Neural crest cell (in vitro differentiated cells): Measurements from ENCODE around the gene TIMM9. TPM values are rescaled to one million over a fixed set of nuclear protein-coding genes. Genes with fewer than 3 reads are reported as not detected.
"Not testable (repeated sequence)": the region's sequence is repeated elsewhere in the genome, so short reads cannot be mapped to it uniquely, and the experiment has no call there.

Experiments
- DNase-seq: peaks from one replicate; pipeline ENCODE4 v3.0.0; 2021; ENCODE audit warnings: low read depth, mixed read lengths, low spot score
- H3K27ac Mint-ChIP-seq: one replicate; pipeline ENCODE4 v1.8.0; 2021; ENCODE audit warnings: mild to moderate bottlenecking, mixed read lengths; ENCODE audit not compliant: unreplicated experiment
- H3K27me3 Mint-ChIP-seq: 2 replicates; pipeline ENCODE4 v1.8.0; 2021; ENCODE audit warnings: low read depth, mild to moderate bottlenecking, mixed read lengths
- H3K36me3 Mint-ChIP-seq: 2 replicates; pipeline ENCODE4 v1.8.0; 2021; ENCODE audit warnings: low read depth, mild to moderate bottlenecking, mixed read lengths
- H3K4me1 Mint-ChIP-seq: 2 replicates; pipeline ENCODE4 v1.8.0; 2021; ENCODE audit warnings: mixed read lengths
- H3K4me3 Mint-ChIP-seq: one replicate; pipeline ENCODE4 v1.8.0; 2021; ENCODE audit warnings: mild to moderate bottlenecking, mixed read lengths
- H3K9me3 Mint-ChIP-seq: 2 replicates; pipeline ENCODE4 v1.8.0; 2021; ENCODE audit warnings: mixed read lengths
- CTCF ChIP-seq: fragments of 200-600 bp; sonication (generic); conservative IDR thresholded peaks from 2 replicates; pipeline ENCODE4 v1.5.0; 2021; ENCODE audit warnings: antibody characterized with exemption, mild to moderate bottlenecking
- total RNA-seq: library from RNA; stranded (reverse); gene quantifications from 2 replicates; pipeline ENCODE4 v1.2.1, GENCODE V29; 2021

TIMM9 gene
- total RNA-seq, 1 donor from 2014 or later: 41.0 TPM

DNA sequence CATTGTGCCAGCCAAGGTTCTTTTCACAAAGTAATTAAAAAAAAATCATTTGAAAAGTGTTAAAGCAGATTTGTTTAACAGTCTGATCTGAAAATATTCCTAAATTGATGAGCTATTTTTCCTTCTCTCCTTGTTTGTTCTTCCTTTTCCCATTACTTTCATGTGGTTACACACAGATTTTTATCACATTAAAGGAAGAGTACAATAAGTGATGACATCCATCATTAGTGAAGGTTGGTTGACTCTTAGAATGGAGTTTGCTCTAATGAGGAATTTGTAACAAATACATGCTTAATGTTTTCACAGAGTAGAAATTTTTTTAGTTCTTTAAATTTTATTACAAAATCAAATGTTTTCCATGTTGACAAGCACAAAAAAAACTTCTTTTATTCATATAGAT, 50.5 kb downstream of the TIMM9 start:
- peaks cover 8% of the 10 kb centered on the region for H3K9me3 Mint-ChIP-seq
- H3K27ac Mint-ChIP-seq: no peak overlapping the region
- H3K27me3 Mint-ChIP-seq: no peaks in the 10 kb centered on the region
- no peak for DNase-seq
- peaks cover 26% of the 10 kb centered on the region for H3K36me3 Mint-ChIP-seq
- H3K4me1 Mint-ChIP-seq: no peaks in the 10 kb centered on the region
- no peak overlapping the region for H3K4me3 Mint-ChIP-seq
- TF ChIP-seq CTCF: no peak

DNA sequence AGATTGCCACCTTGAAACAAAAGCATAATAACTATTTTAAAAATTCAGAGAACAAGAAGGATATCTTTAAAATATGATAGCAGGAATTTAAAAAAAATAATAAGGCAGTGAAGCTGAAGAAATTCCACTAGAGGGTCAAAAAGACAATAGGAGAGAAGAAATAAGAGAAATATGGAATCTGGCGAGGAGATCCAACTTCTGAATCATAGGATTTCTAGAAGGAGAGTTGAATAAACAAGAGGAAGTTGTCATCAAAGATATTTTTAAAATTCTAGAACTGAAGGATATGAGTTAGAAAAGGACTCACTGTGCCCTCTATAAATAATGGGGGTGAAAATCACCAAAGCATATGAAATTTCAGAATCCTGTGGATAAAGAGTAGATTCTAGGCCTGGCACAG, 58.4 kb downstream of the TIMM9 start:
- no peaks in the 10 kb centered on the region for H3K4me1 Mint-ChIP-seq
- no peak overlapping the region for H3K4me3 Mint-ChIP-seq
- TF ChIP-seq CTCF: no peak
- DNase-seq: no peak
- no peaks in the 10 kb centered on the region for H3K27me3 Mint-ChIP-seq
- no peaks in the 10 kb centered on the region for H3K9me3 Mint-ChIP-seq
- H3K36me3 Mint-ChIP-seq: peaks cover 13% of the 10 kb centered on the region
- H3K27ac Mint-ChIP-seq: no peak overlapping the region

DNA sequence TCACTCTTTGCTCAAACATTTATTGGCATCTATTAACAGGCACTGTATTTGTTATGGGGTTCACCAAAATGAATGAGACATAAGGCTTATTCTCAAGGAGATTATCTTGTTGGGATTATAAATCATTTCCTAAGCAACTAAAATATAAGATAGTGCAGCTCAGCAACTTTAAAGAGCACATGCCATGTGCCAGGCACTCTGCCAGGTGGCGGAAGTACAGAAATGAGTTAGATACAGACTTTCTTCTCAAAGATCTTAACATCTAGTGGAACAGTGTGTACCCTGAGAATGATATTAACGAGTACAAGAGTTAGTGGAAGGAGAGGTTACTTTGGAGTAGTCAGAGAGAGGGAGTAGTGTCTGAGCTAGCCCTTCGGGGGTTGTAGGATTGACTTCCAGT, 60.0 kb downstream of the TIMM9 start:
- peaks cover 13% of the 10 kb centered on the region for H3K36me3 Mint-ChIP-seq
- H3K4me1 Mint-ChIP-seq: no peaks in the 10 kb centered on the region
- no peak overlapping the region for H3K4me3 Mint-ChIP-seq
- no peak for TF ChIP-seq CTCF
- no peaks in the 10 kb centered on the region for H3K9me3 Mint-ChIP-seq
- H3K27me3 Mint-ChIP-seq: no peaks in the 10 kb centered on the region
- H3K27ac Mint-ChIP-seq: no peak overlapping the region
- no peak for DNase-seq

DNA sequence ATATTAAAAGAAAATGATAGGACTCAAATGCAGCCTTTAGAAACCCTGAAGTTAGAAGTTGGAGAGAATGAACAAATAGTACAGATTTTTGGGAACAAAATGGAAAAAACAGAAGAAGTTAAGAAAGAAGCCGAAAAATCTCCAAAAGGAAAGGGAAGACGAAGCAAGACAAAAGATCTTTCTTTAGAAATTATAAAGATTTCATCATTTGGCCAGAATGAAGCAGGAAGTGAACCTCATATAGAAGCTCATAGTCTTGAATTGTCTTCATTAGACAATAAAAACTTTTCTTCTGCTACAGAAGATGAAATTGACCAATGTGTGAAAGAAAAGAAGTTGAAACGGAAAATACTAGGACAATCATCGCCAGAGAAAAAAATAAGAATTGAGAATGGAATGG, 63.0 kb downstream of the TIMM9 start:
- Mint-ChIP-seq H3K9me3 (no peaks in the 10 kb centered on the region), H3K36me3 (peaks cover 23% of the 10 kb centered on the region), H3K4me1 (no peaks in the 10 kb centered on the region), H3K4me3 (no peak overlapping the region), H3K27me3 (no peaks in the 10 kb centered on the region), H3K27ac (no peak overlapping the region)
- TF ChIP-seq CTCF: no peak
- no peak for DNase-seq

GRCh38 chr14:58362798-58363412, 64.4 kb downstream of the TIMM9 start:
- no peak for DNase-seq
- H3K27ac Mint-ChIP-seq: no peak overlapping the region
- H3K4me3 Mint-ChIP-seq: no peak overlapping the region
- H3K4me1 Mint-ChIP-seq: no peaks in the 10 kb centered on the region
- peak; percentile 54 for TF ChIP-seq CTCF
- H3K27me3 Mint-ChIP-seq: no peaks in the 10 kb centered on the region
- peaks cover 23% of the 10 kb centered on the region for H3K36me3 Mint-ChIP-seq
- H3K9me3 Mint-ChIP-seq: no peaks in the 10 kb centered on the region

DNA sequence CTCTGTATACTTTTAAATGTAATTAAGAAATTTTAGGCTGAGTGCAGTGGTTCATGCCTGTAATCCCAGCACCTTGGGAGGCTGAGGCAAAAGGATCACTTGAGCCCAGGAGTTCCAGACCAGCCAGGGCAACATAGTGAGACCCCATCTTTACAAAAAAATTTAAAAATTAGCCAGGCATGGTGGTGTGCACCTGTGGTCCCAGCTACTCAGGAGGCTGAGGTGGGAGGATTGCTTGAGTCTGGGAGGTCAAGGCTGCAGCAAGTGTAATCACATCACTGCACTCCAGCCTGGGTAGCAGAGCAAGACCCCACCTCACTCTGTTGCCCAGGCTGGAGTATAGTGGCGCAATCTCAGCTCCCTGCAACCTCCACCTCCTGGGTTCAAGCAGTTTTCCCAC, 65.1 kb downstream of the TIMM9 start:
- not testable (repeated sequence) for H3K4me3 Mint-ChIP-seq, DNase-seq, H3K27ac Mint-ChIP-seq, H3K9me3 Mint-ChIP-seq, H3K4me1 Mint-ChIP-seq, H3K27me3 Mint-ChIP-seq
- H3K36me3 Mint-ChIP-seq: peaks cover 19% of the 10 kb centered on the region

Other genes with a start within 250 kb of the TIMM9 start
- gene ACTR10, start 227.4 kb downstream of the TIMM9 start, total RNA-seq: 55.7 and 57.0 TPM in 2 replicates
- gene PSMA3, start 182.7 kb downstream of the TIMM9 start, total RNA-seq: 222 TPM in 2 replicates
- 28.7 and 30.5 TPM in 2 replicates for gene ARID4A, start 129.0 kb downstream of the TIMM9 start, total RNA-seq
- 0.42 and 0.52 TPM in 2 replicates for gene TOMM20L, start 31.6 kb downstream of the TIMM9 start, total RNA-seq
- 41.1 and 42.4 TPM in 2 replicates for gene KIAA0586, start 188 bp upstream of the TIMM9 start, total RNA-seq
- 4.9 and 5.2 TPM in 2 replicates for gene DACT1, start 210.4 kb upstream of the TIMM9 start, total RNA-seq